Glutamatergic neuron (in vitro differentiated cells): ENCODE data around the gene TGFB1. TPM values are rescaled to one million over a fixed set of nuclear protein-coding genes. Genes with fewer than 3 reads are reported as not detected.
A peak's percentile ranks its signal among the peaks of the same experiment; 100 is the strongest.
"Not testable (repeated sequence)": the region's sequence is repeated elsewhere in the genome, so short reads cannot be mapped to it uniquely, and the experiment has no call there.

ENCODE experiments used
- DNase-seq: peaks from one replicate; pipeline ENCODE4 v3.0.0; 2022
- H3K27ac Mint-ChIP-seq: one replicate; pipeline ENCODE4 v1.8.0; 2020; ENCODE audit warnings: mild to moderate bottlenecking, mixed read lengths, inconsistent platforms; ENCODE audit not compliant: unreplicated experiment
- H3K27me3 Mint-ChIP-seq: one replicate; pipeline ENCODE4 v1.8.0; 2020; ENCODE audit warnings: mild to moderate bottlenecking, moderate library complexity, mixed read lengths, inconsistent platforms; ENCODE audit not compliant: unreplicated experiment
- H3K36me3 Mint-ChIP-seq: one replicate; pipeline ENCODE4 v1.8.0; 2020; ENCODE audit warnings: mild to moderate bottlenecking, mixed read lengths, inconsistent platforms; ENCODE audit not compliant: unreplicated experiment
- H3K4me1 Mint-ChIP-seq: one replicate; pipeline ENCODE4 v1.8.0; 2020; ENCODE audit warnings: mild to moderate bottlenecking, low read depth, mixed read lengths, inconsistent platforms; ENCODE audit not compliant: unreplicated experiment
- H3K4me3 Mint-ChIP-seq: one replicate; pipeline ENCODE4 v1.8.0; 2020; ENCODE audit warnings: mild to moderate bottlenecking, mixed read lengths, inconsistent platforms; ENCODE audit not compliant: unreplicated experiment
- H3K9me3 Mint-ChIP-seq: one replicate; pipeline ENCODE4 v1.8.0; 2020; ENCODE audit warnings: mild to moderate bottlenecking, moderate library complexity, mixed read lengths, inconsistent platforms; ENCODE audit not compliant: unreplicated experiment
- total RNA-seq: library from RNA; stranded (reverse); fragmentation: NEBNext Ultra II Directional; extraction: Animal tissue kit (Norgen Biotek cat#: 25700); gene quantifications from one replicate; pipeline ENCODE4 v1.2.1, GENCODE V29; 2021; ENCODE audit not compliant: unreplicated experiment
- TF ChIP-seq, protein P1 (sequence below): fragments of 200-600 bp; sonication (generic); IDR thresholded peaks from one replicate; pipeline ENCODE4 v1.5.0; 2021; ENCODE audit not compliant: partially characterized antibody, unreplicated experiment

TGFB1 gene
- total RNA-seq, 1 donor from 2014 or later: 26.0 TPM

DNA sequence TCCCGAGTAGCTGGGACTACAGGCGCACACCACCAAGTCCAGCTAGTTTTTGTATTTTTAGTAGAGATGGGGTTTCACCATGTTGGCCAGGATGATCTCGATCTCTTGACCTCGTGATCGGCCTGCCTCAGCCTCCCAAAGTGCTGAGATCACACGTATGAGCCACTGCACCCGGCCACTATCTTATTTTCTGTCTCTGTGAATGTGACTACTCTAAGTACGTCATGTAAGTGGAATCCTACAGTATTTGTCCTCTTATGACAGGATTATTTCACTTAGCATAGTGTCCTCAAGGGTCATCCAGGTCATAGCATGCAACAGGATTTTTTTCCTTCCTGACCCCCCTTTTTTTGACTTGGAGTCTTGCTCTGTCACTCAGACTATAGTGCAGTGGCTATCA, 17.8 kb upstream of the TGFB1 start:
- Mint-ChIP-seq H3K4me1 (peaks cover 8% of the 10 kb centered on the region), H3K4me3 (no peak overlapping the region), H3K27me3 (peaks cover 4% of the 10 kb centered on the region), H3K9me3 (peaks cover 7% of the 10 kb centered on the region), H3K27ac (no peak overlapping the region), H3K36me3 (no peaks in the 10 kb centered on the region)
- DNase-seq: no peak
- TF ChIP-seq, protein P1, sequence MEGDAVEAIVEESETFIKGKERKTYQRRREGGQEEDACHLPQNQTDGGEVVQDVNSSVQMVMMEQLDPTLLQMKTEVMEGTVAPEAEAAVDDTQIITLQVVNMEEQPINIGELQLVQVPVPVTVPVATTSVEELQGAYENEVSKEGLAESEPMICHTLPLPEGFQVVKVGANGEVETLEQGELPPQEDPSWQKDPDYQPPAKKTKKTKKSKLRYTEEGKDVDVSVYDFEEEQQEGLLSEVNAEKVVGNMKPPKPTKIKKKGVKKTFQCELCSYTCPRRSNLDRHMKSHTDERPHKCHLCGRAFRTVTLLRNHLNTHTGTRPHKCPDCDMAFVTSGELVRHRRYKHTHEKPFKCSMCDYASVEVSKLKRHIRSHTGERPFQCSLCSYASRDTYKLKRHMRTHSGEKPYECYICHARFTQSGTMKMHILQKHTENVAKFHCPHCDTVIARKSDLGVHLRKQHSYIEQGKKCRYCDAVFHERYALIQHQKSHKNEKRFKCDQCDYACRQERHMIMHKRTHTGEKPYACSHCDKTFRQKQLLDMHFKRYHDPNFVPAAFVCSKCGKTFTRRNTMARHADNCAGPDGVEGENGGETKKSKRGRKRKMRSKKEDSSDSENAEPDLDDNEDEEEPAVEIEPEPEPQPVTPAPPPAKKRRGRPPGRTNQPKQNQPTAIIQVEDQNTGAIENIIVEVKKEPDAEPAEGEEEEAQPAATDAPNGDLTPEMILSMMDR: no peak

DNA sequence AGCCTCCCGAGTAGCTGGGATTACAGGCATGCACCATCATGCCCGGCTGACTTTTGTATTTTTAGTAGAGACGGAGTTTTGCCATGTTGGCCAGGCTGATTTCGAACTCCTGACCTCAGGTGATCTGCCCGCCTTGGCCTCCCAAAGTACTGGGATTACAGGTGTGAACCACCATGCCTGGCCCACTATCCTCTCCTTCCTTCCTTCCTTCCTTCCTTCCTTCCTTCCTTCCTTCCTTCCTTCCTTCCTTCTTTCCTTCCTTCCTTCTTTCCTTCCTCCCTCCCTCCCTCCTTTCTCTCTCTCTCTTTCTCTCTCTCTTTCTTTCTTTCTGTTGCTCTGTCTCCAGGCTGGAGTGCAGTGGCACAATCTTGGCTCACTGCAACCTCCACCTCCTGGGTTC, 17.4 kb upstream of the TGFB1 start:
- H3K36me3 Mint-ChIP-seq, DNase-seq, H3K9me3 Mint-ChIP-seq, H3K4me3 Mint-ChIP-seq, H3K27ac Mint-ChIP-seq, H3K4me1 Mint-ChIP-seq, H3K27me3 Mint-ChIP-seq: not testable (repeated sequence)

DNA sequence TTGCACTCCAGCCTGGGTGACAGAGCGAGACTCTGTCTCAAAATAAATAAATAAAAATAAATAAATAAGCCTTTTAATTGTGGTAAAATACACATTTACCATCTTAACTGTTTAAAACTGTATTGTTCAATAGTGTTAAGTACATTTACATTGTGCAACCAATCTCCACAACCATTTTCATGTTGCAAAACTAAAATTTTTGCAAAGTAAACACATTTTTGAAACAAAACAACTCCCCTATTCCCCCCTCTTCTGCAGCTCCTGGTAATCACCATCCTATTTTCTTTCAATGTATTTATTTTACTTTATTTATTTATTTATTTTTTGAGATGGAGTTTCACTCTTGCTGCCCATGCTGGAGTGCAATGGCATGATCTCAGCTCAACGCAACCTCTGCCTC, 16.0 kb upstream of the TGFB1 start:
- Mint-ChIP-seq H3K27ac (no peak overlapping the region), H3K4me1 (peaks cover 6% of the 10 kb centered on the region), H3K9me3 (peaks cover 4% of the 10 kb centered on the region), H3K27me3 (peaks cover 3% of the 10 kb centered on the region), H3K36me3 (no peaks in the 10 kb centered on the region), H3K4me3 (no peak overlapping the region)
- TF ChIP-seq, protein P1: no peak
- DNase-seq: no peak

DNA sequence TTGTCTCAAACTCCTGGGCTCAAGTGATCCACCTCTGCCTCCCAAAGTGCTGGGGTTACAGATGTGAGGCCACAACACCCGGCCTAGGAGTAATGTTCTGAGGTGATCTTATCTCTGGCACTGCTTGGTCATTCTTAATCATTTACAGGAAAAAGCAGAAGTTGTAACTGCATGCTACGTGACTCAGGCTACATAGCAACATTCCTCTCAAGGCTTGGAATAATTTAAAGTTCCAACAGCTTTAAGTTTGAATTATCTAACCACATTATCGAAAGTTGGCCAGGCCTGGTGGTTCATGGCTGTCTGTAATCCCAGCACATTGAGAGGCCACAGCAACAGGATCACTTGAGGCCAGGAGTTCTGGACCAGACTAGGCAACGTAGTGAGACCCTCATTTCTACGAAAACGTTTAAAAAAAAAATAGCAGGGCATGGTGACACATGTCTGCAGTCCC, 14.2 kb upstream of the TGFB1 start:
- DNase-seq: no peak
- Mint-ChIP-seq H3K4me3 (no peak overlapping the region), H3K27ac (no peak overlapping the region), H3K4me1 (no peaks in the 10 kb centered on the region), H3K27me3 (peaks cover 6% of the 10 kb centered on the region), H3K36me3 (no peaks in the 10 kb centered on the region), H3K9me3 (peaks cover 1% of the 10 kb centered on the region)
- TF ChIP-seq, protein P1: no peak

DNA sequence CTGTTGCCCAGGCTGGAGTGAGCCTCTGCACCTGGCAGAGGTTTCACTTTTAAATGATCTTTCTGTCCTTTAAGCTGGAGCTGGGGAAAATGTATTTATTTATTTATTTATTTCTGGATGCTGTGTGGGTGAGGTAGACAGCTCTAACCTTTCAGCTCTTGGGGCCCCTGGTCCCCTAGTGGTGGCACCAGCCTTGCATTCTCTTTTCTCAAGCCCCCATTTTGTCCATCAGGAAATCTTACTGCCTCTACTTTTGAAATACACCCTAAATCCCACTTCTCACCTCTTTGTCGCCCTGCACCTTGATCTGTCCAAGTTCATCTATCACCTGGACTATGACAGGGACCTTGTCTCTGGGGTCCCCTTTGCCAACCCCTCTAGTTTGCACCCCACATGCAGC, 12.4 kb upstream of the TGFB1 start:
- no peak overlapping the region for H3K4me3 Mint-ChIP-seq
- TF ChIP-seq, protein P1: no peak
- H3K36me3 Mint-ChIP-seq: no peaks in the 10 kb centered on the region
- peaks cover 6% of the 10 kb centered on the region for H3K27me3 Mint-ChIP-seq
- H3K9me3 Mint-ChIP-seq: no peaks in the 10 kb centered on the region
- no peak for DNase-seq
- peak overlapping the region; percentile 0 for H3K27ac Mint-ChIP-seq
- H3K4me1 Mint-ChIP-seq: no peaks in the 10 kb centered on the region
